Measurements from ENCODE around the gene TOP3B. TPM values are rescaled to one million over a fixed set of nuclear protein-coding genes. Genes with fewer than 3 reads are reported as not detected.
A peak's percentile ranks its signal among the peaks of the same experiment; 100 is the strongest.

The TOP3B gene
- polyA plus RNA-seq, 3 donors: 9.0 to 31.9 (median 9.5) TPM

- no peaks in the 10 kb centered on the region for H3K36me3 ChIP-seq (replicated peaks in 1 of 2; ENCODE audit: control insufficient read depth in 1 of 2, insufficient read depth in 2 of 2, low read length in 2 of 2)
- no peaks in the 10 kb centered on the region for H3K36me3 Mint-ChIP-seq
- H3K4me2 ChIP-seq (replicated peaks; ENCODE audit: extremely low read depth, low read length, poor library complexity, severe bottlenecking): no peak overlapping the region
- 88% methylated on average over 4 of the region's 7 CpGs for WGBS (ENCODE audit: insufficient coverage)
- peak overlapping the region; percentile 59 for H2AFZ ChIP-seq (ENCODE audit: insufficient read depth, low read depth, low read length, poor library complexity, severe bottlenecking)
- H3K4me1 ChIP-seq (ENCODE audit: control insufficient read depth in 1 of 2, insufficient read depth in 2 of 2, low read length in 2 of 2): peaks cover 3 to 8% of the 10 kb centered on the region in 2 donors
- intact Hi-C loops (cut with micrococcal nuclease): no loop called here
- H3K27me3 ChIP-seq (ENCODE audit: control insufficient read depth in 2 of 2, insufficient read depth in 2 of 2, low read length in 2 of 2): no peaks in the 10 kb centered on the region
- H3K79me2 ChIP-seq (ENCODE audit: insufficient read depth, low read length): no peaks in the 10 kb centered on the region
- no peak overlapping the region for H3K4me3 ChIP-seq (replicated peaks in 1 of 3; ENCODE audit: low read depth in 2 of 3, low read length in 3 of 3)
- H3K9me3 ChIP-seq (replicated peaks in 1 of 2; ENCODE audit: control insufficient read depth in 1 of 2, insufficient read depth in 1 of 2, low read length in 2 of 2): no peaks in the 10 kb centered on the region
- no peak overlapping the region for H3K27ac Mint-ChIP-seq
- H3K27me3 Mint-ChIP-seq (ENCODE audit: low read depth in 3 of 3): peaks cover 0 to 2% (median 1%) of the 10 kb centered on the region in 3 donors
- H3K4me3 Mint-ChIP-seq: no peak overlapping the region
- H3K27ac ChIP-seq (ENCODE audit: low read depth in 1 of 2, low read length in 2 of 2): no peak overlapping the region
- H3K9me3 Mint-ChIP-seq: no peaks in the 10 kb centered on the region
- no peak for DNase-seq
- H4K20me1 ChIP-seq (ENCODE audit: insufficient read depth, low read length): no peaks in the 10 kb centered on the region
- H3K4me1 Mint-ChIP-seq: peaks cover 13% of the 10 kb centered on the region
- H3K9ac ChIP-seq (ENCODE audit: insufficient read depth, low read length, poor library complexity, severe bottlenecking): no peak overlapping the region
- TF ChIP-seq CTCF (IDR thresholded peaks at IDR 0.05): no peak
Observed at GRCh38 chr22:22025320-22026156, 43.0 kb upstream of the TOP3B start.

- Histone ChIP-seq H3K27ac (ENCODE audit: low read depth in 1 of 2, low read length in 2 of 2) (no peak overlapping the region), H2AFZ (ENCODE audit: insufficient read depth, low read depth, low read length, poor library complexity, severe bottlenecking) (no peak overlapping the region), H4K20me1 (ENCODE audit: insufficient read depth, low read length) (no peaks in the 10 kb centered on the region), H3K9ac (ENCODE audit: insufficient read depth, low read length, poor library complexity, severe bottlenecking) (no peak overlapping the region), H3K4me1 (ENCODE audit: control insufficient read depth in 1 of 2, insufficient read depth in 2 of 2, low read length in 2 of 2) (peaks cover 3 to 8% of the 10 kb centered on the region in 2 donors), H3K36me3 (replicated peaks in 1 of 2; ENCODE audit: control insufficient read depth in 1 of 2, insufficient read depth in 2 of 2, low read length in 2 of 2) (no peaks in the 10 kb centered on the region), H3K4me2 (replicated peaks; ENCODE audit: extremely low read depth, low read length, poor library complexity, severe bottlenecking) (no peak overlapping the region), H3K27me3 (ENCODE audit: control insufficient read depth in 2 of 2, insufficient read depth in 2 of 2, low read length in 2 of 2) (no peaks in the 10 kb centered on the region), H3K9me3 (replicated peaks in 1 of 2; ENCODE audit: control insufficient read depth in 1 of 2, insufficient read depth in 1 of 2, low read length in 2 of 2) (no peaks in the 10 kb centered on the region), H3K79me2 (ENCODE audit: insufficient read depth, low read length) (no peaks in the 10 kb centered on the region), H3K4me3 (replicated peaks in 1 of 3; ENCODE audit: low read depth in 2 of 3, low read length in 3 of 3) (no peak overlapping the region)
- intact Hi-C loops (cut with micrococcal nuclease): no loop called here
- Mint-ChIP-seq H3K9me3 (no peaks in the 10 kb centered on the region), H3K4me1 (peaks cover 13% of the 10 kb centered on the region), H3K27ac (no peak overlapping the region), H3K36me3 (no peaks in the 10 kb centered on the region), H3K27me3 (ENCODE audit: low read depth in 3 of 3) (peaks cover 0 to 1% (median 0%) of the 10 kb centered on the region in 3 donors), H3K4me3 (no peak overlapping the region)
- no peak for TF ChIP-seq CTCF (IDR thresholded peaks at IDR 0.05)
- 90% methylated on average over 8 of the region's 10 CpGs for WGBS (ENCODE audit: insufficient coverage)
- no peak for DNase-seq
Observed at GRCh38 chr22:22024440-22024839, 41.9 kb upstream of the TOP3B start.
